GM19043 (cell line): ENCODE results near the gene DDX47.

Source experiments
- ATAC-seq: cut with Tn5 transposase; IDR thresholded peaks from one replicate; pipeline ENCODE4 v1.9.1; 2021; ENCODE audit warnings: low read depth; ENCODE audit not compliant: unreplicated experiment

DDX47 gene

DNA sequence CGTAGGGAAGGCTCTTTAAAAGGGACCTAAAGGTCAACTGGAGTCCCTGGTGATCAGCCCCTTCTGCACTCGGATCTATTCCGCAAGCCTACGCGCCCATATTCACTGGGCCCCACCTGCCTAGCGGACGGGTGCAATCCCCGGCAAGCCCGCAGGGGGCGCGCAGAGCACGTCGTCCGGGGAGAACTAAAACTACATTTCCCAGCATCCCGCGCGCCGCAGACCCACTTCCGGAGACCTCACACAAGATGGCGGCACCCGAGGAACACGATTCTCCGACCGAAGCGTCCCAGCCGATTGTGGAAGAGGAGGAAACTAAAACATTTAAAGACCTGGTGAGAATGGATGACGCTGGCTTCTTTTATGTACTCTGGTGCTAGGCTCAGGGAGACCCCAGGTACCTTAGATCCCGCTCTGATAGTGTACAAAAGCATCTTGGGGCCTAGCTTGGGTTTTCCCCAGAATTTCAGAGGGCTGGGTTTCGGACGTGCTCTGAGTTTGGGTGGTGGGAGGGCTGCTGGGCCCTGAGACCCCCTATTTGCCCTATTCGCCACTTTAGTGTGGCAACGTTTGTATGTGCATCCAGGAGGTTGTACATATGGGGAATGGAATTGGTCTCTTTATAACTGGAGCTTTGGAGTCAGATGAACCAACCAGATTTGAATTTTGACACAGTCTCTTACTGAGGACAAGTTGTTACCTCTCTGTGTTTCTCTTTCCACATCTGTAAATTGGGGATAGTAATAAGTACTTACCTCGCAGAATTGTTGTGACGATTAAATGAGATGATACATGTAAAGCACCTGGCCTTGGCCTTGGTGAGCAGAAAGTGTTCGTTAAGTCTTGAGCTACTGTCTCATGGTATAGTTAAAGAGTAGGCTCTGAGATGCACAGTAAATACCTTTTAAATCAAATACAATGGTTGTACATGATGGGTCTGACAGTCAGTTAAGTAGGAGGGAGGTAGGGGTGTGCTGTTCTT lies at the start of gene DDX47:
TSS of gene DDX47 (plus strand) at position 227 of the 982 bp plus-strand sequence. CDS start at position 249, 22 bp downstream.
- peak; percentile 60 for ATAC-seq

DNA sequence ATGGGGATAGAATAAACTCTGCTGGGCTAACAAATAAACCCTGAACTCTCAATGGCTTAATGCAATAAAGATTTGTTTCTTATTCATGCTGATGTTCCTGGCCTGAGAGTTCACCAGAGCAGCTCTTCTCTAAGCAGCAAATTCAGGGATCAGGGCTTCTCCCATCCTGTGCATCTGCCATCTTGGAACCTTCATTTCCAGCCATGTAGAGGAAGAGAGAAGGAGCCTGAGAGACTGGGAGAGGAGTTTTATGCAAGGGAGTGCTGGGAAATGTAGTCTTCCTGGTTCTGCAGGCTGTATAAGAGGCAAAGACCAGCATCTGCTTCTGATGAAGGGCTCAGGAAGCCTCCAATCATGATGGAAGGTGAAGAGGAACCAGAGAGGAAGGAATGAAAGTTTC lies 48.3 kb upstream of the DDX47 start:
- no peak for ATAC-seq

DNA sequence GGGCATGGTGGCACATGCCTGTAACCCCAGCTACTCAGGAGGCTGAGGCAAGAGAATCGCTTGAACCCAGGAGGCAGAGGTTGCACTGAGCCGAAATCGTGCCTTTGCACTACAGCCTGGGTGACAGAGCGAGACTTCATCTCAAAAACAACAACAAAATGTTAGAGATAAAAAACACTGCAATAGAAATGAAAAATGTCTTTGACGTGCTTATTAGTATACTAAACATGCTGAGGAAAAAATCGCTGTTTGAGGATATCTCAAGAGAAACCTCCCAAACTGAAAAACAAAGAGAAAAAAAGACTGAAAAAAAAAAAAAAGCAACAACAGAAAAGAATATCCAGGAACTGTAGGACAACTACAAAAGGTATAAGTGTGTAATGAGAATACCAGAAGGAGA lies 42.9 kb upstream of the DDX47 start:
- no peak for ATAC-seq

DNA sequence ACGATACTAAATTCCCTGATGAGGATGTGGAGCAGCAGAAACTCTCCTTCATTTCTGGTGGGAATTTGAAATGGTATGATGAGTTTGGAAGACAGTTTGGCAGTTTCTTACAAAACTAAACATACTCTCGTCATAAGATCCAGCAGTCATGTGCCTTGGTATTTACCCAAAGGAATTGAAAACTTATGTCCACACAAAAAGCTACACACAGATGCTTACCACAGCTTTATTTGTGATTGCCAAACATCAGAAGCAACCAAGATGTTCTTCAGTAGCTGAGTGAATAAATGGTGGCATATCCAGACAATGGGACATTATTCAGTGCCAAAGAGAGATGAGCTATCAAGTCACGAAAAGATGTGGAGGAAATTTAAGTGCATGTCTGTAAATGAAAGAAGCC lies 38.4 kb upstream of the DDX47 start:
- no peak for ATAC-seq

DNA sequence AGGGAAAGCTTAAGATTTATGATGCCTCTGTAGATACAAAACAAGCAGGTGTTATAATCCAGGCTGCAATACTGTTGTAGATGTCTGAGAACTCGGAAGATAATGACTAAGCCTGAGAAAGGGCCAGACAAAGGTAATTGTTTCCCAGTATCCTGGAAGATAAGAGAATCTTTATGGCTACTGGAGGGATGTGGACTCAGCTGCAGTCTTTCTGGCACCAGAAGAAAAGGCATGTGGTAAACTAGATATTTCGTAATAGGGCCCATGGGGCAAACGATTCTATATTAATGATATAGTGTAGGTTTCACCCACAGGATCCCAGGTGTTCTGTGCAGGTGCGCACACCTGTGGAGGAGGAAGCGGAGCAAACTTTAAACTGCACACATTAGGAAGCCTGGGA lies 36.9 kb upstream of the DDX47 start:
- ATAC-seq: no peak

DNA sequence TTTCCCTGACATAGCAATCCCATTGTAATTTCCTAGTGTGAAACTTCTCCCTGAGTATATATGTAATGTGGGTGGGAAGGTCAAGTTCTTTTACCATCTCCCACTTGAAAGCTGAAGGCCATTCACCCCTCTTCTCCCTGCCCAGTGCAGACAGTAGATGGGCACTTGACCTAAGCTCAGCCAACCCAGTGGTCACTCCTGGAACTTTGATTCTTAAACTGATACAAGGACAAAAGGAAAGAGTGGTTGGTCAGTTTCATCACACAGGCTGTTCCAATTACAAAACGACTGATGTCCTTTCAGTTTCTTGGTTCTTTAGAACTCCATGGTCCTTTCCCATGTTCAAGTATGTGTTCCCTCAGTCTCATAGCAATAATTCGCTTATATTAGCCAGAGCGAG lies 36.1 kb upstream of the DDX47 start:
- no peak for ATAC-seq

DNA sequence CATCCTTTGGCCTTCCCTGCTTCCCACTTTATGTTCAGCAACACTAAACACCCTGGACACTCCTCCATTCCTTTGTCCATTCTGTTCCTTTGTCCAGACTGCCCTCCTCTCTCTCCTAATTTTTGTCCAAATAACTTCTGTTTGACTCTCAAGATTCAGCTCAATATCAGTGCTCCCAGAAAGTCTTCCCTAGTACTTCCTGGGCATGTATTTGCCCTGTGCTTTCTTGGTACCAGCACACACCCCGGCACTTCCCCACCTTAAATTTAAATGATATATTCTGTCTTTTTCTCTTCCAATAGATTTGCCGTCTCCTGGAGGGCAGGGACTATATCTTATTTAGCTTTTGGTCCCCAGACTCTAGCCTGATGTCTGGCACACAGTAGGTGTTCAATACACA lies 34.1 kb upstream of the DDX47 start:
- no peak for ATAC-seq

DNA sequence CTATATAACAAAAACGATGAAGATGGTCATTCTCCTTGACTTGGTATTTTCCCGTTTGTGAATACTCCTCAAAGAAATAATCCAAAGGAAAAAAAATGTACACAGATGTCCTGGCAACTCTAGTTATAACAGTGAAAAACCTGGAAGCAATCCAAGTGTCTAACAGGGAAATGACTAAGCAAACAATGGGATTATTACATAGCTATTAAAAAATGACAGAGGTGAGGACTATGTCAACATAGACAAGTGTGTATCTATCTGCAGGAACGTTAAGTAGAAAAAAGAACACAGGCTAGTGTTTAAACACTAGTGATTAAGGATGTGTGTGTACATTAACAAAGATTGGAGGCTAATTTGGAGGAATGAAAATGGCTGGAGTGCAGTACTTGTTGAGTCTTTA lies 33.6 kb upstream of the DDX47 start:
- no peak for ATAC-seq

DNA sequence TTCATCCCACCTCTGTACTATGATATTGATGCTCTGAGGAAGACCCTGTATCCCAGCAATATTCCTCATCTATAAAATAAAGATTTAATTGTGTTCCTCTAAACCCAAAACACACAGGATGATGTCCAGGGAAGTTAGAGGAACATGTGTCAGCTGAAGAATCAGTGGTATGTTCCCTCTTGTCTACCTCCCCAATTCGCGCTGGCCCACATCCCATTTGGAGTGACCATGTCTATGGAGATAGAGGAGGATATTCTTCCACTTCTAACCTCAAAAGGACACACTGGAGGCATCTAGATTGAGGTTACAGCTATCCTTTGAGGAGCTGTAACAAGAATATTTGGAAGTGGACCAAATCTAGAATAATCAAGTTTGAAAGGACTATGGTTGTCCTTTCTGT lies 29.0 kb upstream of the DDX47 start:
- no peak for ATAC-seq

DNA sequence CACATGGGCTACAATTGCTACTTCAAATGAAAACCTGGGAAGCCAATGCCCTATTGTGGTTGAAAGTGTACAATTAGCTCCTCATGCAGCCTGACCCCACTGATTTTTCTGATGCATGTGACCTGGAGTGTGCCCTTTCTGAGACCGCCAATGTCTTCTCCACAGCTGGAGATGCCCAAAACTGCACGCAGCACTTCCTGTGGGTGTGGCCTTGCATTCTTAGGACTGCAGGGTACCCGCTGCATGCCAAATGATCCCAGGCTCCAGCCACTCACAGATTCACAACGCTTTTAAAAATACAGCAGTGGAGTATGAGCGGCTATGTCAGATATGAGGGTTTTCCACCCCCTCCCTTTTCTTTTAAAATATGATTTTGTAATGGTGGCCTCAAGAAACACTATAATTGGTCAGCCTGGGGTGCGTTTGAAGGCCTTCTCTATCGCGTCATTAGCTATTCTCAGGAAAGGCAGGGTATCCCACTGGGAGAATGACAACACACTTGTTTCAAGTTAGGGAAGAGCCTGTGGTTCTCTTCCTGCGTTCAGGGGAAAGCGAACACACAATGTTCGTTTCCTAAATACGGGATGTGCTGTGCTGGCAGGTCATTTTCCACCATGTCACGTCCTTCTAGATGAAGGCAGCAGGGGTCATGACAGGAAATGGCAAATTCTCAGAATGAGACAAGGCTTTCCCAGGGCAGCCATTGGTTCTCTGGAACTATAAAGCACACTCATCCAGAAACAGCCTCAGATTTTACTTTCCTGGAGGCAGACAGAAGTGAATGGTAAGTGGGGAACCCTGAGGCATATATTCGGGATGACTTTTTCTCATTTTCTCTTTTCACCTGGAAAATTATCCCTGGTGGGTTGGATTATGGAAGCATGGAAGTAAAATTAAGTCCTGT lies 28.0 kb upstream of the DDX47 start, which contains the start of gene APOLD1:
TSS of gene APOLD1 (plus strand) at position 749 of the 904 bp plus-strand sequence. CDS start at position 782, 33 bp downstream.
- ATAC-seq: no peak

DNA sequence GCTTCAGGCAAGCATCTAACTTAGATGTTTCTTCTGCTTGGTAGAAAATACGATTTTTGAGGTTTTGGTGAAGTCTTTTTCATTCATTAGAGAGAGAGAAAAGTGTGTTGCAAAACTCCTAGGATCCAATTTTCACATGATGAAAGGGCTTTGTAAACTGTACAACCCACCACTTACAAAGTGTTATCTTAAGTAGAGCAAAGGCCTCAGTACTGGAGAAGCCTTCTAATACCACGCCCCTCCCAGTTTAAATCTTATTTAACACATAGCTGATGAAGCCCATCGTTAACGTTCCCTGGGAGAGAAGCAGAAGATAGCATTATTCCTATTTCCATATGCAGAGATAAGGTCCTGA lies 26.8 kb upstream of the DDX47 start:
- ATAC-seq: no peak

DNA sequence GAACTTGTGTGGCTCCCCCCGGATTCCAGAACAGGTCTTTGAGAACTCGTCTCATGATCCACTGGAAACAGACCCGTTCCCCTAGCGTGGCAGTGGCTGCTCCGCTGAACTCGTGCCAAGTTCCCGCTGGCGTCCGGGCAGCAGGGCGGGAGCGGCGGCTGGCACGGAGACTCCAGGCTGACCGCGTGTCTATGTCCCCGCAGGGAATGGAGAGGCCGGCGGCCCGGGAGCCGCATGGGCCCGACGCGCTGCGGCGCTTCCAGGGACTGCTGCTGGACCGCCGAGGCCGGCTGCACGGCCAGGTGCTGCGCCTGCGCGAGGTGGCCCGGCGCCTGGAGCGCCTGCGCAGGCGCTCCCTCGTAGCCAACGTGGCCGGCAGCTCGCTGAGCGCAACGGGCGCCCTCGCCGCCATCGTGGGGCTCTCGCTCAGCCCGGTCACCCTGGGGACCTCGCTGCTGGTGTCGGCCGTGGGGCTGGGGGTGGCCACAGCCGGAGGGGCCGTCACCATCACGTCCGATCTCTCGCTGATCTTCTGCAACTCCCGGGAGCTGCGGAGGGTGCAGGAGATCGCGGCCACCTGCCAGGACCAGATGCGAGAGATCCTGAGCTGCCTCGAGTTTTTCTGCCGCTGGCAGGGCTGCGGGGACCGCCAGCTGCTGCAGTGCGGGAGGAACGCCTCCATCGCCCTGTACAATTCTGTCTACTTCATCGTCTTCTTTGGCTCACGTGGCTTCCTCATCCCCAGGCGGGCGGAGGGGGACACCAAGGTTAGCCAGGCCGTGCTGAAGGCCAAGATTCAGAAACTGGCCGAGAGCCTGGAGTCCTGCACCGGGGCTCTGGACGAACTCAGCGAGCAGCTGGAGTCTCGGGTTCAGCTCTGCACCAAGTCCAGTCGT lies 26.2 kb upstream of the DDX47 start:
- ATAC-seq: peak; percentile 58

DNA sequence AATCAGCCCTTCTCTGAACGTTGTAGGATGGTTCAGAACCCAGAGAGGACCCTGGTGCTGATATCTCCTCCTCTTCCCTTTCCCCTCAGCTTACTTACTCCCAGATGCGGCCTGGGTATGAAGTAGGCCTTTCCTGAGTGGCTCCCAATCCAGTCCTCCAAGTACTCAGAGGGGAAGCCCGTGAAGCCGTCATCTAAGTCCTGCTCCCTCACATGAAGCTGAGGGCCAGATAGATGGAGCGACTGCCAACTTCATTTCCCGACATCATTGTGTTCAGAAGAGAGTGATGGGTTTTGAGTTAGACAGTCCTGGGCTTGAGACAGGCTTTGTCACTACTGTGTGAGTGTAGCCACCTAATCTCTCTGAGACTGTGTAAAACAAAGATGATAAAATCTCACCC lies 25.0 kb upstream of the DDX47 start:
- ATAC-seq: no peak

DNA sequence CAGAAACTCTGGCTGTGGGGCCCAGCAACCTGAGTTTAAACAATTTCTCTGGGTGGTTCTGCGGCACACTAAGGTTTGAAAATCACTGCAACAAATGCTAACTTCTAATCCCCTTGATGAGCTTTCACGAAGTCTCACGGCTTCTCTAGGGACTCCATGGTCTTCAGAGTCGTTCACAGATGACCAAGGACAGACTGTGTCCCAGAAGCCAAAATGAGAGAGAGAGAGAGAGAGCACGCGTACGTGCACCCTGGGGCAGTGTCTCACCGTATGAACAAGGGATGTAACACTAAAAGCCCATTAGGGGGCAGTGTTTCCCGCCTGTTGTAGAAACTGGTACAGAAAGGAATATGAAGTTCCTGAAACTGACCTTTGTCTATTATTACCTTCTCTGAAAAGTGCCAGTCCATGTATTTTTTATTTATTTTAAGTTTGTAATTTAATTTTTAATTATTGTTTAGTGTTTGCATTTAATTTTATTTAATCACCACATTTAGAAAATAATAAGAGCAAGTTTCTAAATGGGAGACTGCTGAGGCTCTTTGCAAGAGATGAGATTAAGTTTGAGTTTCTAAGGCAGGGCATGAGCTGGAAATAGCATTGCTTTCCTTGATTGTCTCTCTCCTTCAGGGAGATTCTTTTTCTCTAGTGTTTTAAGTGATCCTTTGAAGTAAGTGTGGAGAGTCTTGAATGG lies 24.3 kb upstream of the DDX47 start:
- ATAC-seq: peak; percentile 62

DNA sequence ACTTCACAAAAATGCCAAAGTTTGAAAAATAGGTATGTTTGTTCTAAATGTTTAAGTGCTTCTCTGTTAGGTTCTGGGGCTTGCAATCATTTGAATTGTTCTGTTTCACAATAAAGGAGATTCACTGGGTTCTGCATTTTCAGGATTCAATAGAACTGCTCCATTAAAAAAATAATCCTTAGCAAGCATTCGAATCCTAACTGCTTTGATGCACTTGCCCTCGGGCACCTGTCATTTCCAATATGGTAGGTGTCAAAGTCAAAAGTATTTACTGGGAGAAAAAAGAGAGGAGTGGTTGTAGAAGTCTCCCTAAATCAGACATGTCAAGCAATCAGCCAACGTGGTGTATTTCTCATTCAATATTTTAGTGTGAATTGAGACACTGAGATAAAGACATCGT lies 22.2 kb upstream of the DDX47 start:
- ATAC-seq: no peak

DNA sequence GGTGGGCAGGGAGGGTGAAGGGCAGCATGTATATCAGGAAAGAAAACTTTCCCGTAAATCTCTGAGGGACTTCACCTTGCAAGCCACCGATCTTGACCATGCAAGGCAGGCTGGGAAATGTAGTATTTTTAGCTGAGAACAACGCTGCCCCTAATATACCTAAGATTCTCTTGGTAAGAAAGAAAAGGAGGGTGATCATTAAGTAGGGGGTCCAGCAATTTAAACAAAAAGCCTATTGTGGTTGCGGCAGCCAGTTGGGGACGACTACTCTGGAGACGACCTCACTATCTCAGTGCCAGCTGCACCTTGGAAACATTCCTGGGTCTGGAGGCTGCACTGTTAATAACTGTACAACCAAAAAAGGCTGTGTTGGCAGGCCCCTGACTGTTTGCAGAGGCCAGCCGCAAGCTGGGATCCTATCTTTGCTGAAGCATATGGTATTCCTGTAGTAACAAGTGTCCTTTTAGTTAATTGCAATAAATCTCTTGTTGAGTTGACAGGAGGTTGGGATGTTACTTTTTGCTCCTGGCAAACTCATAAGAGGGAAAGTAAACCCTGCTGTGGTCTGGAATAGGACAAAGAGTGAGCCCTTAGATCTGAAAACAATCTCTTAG lies 21.3 kb upstream of the DDX47 start:
- no peak for ATAC-seq

DNA sequence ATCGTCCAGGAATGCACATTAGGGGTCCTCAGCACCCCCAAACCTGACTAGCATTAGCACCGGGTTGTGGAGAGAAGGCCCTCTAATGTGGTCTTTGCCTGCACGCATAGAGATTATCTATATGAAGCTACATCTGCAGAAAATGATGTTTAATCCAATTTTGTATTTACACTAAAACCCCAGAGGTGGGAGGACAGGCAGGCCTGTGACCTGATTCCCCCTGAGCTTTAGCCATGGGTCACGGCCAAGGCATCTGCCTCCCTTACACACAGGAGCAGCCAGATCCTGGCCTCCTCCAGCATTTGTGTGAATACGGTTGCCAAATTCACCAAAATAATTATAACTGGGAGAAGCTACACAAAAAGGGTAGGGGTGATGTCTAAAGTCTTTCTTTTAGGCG lies 20.7 kb upstream of the DDX47 start:
- no peak for ATAC-seq

DNA sequence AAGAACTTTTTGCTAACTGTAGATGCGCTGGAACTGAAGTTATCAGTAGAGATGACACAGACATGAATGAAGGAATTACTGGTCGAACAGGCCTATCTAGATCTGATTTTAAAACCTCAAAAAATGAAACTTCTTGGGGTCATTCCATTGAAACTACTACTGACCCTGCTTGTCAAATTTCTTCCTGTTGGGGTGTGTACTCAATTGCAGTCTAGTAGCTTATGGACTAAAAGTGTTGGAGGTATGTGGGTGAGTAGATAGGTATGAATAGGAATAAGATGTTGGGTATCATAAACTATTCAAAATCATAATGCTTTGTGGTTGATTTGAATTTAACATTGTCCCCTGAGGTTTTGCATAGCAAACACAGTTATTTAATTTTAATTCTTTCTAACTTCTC lies 18.5 kb upstream of the DDX47 start:
- ATAC-seq: no peak

DNA sequence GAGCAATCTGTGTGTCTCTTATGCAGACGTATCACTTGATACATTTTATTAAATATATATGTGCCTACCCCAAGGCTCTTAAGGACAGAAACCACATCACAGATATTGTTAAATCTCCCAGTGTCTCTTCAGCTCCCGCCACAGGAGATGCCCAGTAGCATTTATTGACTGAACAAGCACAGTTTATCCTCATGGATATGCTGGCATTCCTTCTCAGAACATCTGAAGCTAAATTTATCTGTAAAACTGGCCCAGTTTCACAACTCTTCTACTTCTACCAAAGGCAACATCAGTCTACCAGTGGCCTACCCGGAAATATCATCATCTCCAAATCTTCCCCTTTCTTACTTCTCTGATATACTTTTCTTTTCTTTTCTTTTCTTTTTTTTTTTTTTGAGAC lies 17.0 kb upstream of the DDX47 start:
- no peak for ATAC-seq
